ENCODE results near the gene RYR3.

The RYR3 gene

DNA sequence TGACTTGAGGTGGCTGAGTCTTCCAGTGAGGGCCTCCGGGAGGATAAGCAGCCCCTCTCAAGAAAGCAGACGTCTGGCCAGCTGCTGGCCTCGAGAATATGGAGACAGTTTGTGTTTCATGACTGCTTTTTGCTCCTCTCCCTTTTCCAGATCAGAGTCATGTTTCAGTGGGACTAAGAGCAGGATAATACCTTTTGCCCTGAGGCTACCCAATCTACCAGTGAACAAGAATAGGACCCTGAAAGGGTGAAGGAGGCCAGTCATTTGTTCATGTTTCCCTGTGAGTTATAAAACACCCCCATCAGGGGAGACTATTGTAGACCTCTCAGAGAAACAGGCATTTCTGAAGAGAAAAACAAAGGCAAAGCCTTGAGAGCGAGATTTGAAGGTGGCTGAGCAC is 137.4 kb downstream of the RYR3 start:
- no peak overlapping the region for H3K27ac ChIP-seq
- DNase-seq: no peak
- H3K36me3 ChIP-seq: no peaks in the 10 kb centered on the region
- H3K4me3 ChIP-seq: no peak overlapping the region
- no peaks in the 10 kb centered on the region for H3K27me3 ChIP-seq
- intact Hi-C loops (cut with DNase I; ENCODE audit: low total_unique reads): no loop called here
- no peaks in the 10 kb centered on the region for H3K4me1 ChIP-seq
- H3K9me3 ChIP-seq: no peaks in the 10 kb centered on the region
- TF ChIP-seq, protein P1, sequence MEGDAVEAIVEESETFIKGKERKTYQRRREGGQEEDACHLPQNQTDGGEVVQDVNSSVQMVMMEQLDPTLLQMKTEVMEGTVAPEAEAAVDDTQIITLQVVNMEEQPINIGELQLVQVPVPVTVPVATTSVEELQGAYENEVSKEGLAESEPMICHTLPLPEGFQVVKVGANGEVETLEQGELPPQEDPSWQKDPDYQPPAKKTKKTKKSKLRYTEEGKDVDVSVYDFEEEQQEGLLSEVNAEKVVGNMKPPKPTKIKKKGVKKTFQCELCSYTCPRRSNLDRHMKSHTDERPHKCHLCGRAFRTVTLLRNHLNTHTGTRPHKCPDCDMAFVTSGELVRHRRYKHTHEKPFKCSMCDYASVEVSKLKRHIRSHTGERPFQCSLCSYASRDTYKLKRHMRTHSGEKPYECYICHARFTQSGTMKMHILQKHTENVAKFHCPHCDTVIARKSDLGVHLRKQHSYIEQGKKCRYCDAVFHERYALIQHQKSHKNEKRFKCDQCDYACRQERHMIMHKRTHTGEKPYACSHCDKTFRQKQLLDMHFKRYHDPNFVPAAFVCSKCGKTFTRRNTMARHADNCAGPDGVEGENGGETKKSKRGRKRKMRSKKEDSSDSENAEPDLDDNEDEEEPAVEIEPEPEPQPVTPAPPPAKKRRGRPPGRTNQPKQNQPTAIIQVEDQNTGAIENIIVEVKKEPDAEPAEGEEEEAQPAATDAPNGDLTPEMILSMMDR (IDR thresholded peaks at IDR 0.05): no peak

DNA sequence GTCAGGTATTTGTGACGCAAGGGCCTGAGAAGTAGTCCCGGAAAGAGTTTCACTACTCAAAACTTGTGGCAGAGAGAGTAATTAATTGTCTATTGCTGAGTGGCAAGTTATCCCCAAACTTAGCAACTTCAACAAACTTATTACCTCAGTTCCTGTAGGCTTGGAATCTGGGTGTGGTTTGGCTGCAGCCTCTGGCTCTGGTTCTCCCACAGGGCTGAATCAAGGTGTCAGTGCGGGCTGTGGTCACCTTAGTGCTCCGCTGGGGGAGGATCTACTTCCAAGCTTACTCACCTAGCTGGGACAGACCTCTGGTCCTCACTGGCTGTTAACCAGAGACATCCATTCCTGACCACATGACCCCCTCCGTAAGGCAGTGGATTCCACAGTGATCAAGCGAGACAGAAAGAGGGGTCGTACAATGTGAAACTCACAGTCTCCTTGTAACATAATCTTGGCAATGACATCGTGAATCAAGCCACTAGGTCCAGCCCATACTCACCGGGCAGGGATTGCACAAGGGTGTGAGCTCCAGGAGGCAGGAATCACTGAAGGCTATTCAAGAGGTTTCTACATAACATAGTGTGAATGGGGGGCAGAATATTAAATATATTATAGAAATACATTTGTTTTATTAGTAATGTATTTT is 138.3 kb downstream of the RYR3 start:
- Histone ChIP-seq H3K27me3 (no peaks in the 10 kb centered on the region), H3K27ac (no peak overlapping the region), H3K36me3 (no peaks in the 10 kb centered on the region), H3K4me1 (no peaks in the 10 kb centered on the region), H3K9me3 (no peaks in the 10 kb centered on the region), H3K4me3 (no peak overlapping the region)
- TF ChIP-seq, protein P1 (IDR thresholded peaks at IDR 0.05): no peak
- DNase-seq: no peak
- intact Hi-C loops (cut with DNase I; ENCODE audit: low total_unique reads): no loop called here

DNA sequence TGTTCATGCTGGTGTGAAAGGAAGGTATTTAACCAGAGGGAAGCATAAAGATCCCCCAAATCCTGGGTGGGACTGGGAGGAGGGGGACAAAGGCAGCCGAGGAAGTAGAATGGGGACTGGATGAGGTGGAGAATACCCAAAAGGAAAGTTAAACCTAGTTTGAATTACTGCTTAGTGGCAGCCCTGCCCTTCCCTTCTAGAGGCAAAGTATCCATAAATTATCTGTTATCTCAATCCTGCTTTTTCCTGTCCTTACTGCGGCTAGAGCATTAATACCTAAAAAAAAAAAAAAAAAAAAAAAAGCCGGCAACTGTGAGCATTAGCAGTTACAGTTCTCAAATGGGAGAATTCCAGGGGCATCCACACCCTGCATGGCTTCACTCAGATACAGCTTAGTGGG is 139.0 kb downstream of the RYR3 start:
- Histone ChIP-seq H3K27ac (no peak overlapping the region), H3K36me3 (no peaks in the 10 kb centered on the region), H3K9me3 (no peaks in the 10 kb centered on the region), H3K4me1 (no peaks in the 10 kb centered on the region), H3K4me3 (no peak overlapping the region), H3K27me3 (no peaks in the 10 kb centered on the region)
- intact Hi-C loops (cut with DNase I; ENCODE audit: low total_unique reads): no loop called here
- TF ChIP-seq, protein P1 (IDR thresholded peaks at IDR 0.05): no peak
- no peak for DNase-seq

DNA sequence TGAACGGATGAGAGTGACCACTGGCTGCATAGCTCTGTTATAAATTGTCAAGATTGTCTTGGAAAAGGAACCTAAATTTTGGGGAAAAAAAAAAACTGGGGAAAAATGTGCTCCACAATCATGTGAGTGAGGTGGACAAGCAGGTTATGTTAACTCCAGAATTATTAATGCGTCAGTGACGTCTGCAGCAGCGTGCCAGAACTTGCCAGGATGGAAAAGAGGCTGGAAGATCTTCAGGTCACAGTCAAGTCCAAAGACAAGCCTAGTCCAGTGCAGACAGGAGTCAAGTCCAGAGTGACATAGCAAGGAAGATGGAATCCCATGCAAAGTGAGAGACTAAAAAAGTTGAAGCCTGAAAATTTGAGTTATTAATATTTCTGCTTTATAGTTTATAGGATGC is 140.6 kb downstream of the RYR3 start:
- Histone ChIP-seq H3K4me1 (no peaks in the 10 kb centered on the region), H3K27me3 (no peaks in the 10 kb centered on the region), H3K4me3 (no peak overlapping the region), H3K27ac (no peak overlapping the region), H3K36me3 (no peaks in the 10 kb centered on the region), H3K9me3 (no peaks in the 10 kb centered on the region)
- intact Hi-C loops (cut with DNase I; ENCODE audit: low total_unique reads): no loop called here
- TF ChIP-seq, protein P1 (IDR thresholded peaks at IDR 0.05): no peak
- DNase-seq: no peak

DNA sequence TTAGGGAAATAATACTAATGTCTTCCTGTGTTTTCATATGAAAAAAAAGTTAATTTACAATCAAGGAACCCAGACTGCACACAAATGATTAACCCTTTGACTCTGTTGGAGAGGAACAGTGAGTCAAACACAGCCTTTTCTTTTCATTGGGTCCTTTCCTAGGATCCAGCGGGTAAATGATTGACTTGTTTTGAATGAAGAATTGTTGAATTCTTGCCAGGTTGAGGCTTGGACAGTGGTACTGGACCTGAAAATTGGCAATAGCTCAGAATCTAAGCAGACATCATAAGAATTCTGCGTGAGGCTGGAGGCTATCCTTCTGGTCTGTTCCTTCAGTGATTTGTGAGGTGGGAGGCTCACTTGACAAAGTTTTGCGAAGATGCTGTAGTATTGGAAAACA is 143.0 kb downstream of the RYR3 start:
- Histone ChIP-seq H3K9me3 (no peaks in the 10 kb centered on the region), H3K36me3 (no peaks in the 10 kb centered on the region), H3K4me3 (no peak overlapping the region), H3K27me3 (no peaks in the 10 kb centered on the region), H3K27ac (no peak overlapping the region), H3K4me1 (no peaks in the 10 kb centered on the region)
- intact Hi-C loops (cut with DNase I; ENCODE audit: low total_unique reads): no loop called here
- TF ChIP-seq, protein P1 (IDR thresholded peaks at IDR 0.05): no peak
- no peak for DNase-seq

DNA sequence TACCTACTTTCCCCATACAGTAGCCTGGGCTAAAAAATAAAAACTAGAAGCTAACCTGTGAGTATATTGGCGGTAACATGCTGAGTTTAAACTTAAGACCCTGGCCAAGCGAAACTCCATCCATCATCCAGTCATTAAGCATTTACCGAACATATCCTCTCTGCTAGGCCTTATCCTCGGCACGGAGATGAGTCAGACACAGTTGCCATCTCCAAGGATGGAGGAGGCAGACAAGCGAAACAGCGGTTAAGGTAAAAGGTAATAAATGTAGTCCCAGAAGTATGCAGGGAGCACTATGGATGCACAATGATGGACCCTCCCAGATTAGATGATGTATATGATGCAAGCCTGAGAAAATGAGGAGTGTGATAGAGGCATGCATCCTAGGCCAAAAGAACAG is 143.6 kb downstream of the RYR3 start:
- Histone ChIP-seq H3K27ac (no peak overlapping the region), H3K4me3 (no peak overlapping the region), H3K9me3 (no peaks in the 10 kb centered on the region), H3K36me3 (no peaks in the 10 kb centered on the region), H3K27me3 (no peaks in the 10 kb centered on the region), H3K4me1 (no peaks in the 10 kb centered on the region)
- TF ChIP-seq, protein P1 (IDR thresholded peaks at IDR 0.05): no peak
- no peak for DNase-seq
- intact Hi-C loops (cut with DNase I; ENCODE audit: low total_unique reads): no loop called here

Data from tibial artery (tissue), 4 donors.